NCI-H2196 (cell line): Measurements from ENCODE around the gene RUNX3.

Experiments
- DNase-seq: peaks from one replicate; lab custom pipeline; 2025; ENCODE audit not compliant: unreplicated experiment; lab: John Stamatoyannopoulos, UW

The RUNX3 gene

DNA sequence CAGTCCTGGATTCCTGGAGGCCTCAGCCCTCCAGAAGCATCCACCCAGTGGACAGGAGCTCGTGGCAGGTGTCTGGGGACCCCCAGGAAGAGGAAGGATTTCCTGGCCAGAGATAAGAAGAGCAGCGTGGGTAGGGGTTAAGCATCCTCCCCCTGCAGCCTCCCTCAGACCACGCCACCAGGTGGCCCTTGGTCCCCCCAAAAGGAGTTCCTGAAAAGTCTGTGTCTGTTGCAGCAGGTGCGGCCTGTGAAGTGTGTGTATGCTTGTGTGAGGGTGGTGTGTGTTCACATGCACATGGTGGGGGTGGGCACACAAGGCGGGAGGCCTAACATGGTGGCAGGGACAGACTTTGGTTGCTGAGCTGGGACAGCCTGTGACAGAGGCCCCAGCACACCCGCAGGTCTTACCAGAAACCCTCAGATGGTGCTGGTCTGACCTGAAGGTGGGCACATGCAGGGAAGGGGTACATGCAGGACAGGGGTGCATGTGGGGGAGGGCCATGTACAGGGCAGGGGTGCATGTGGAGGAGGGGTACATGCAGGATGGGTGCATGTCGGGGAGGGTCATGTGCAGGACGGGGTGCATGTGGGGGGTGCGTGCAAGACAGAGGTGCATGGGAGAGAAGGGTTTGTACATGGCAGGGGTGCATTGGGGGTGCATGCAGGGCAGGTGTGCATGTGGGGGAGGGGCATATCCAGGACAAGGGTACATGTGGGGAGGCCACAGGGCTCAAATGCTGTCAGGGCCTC is 18.2 kb upstream of the RUNX3 start:
- no peak for DNase-seq

- no peak for DNase-seq
Observed at GRCh38 chr1:24946861-24947658, 17.0 kb upstream of the RUNX3 start.

DNA sequence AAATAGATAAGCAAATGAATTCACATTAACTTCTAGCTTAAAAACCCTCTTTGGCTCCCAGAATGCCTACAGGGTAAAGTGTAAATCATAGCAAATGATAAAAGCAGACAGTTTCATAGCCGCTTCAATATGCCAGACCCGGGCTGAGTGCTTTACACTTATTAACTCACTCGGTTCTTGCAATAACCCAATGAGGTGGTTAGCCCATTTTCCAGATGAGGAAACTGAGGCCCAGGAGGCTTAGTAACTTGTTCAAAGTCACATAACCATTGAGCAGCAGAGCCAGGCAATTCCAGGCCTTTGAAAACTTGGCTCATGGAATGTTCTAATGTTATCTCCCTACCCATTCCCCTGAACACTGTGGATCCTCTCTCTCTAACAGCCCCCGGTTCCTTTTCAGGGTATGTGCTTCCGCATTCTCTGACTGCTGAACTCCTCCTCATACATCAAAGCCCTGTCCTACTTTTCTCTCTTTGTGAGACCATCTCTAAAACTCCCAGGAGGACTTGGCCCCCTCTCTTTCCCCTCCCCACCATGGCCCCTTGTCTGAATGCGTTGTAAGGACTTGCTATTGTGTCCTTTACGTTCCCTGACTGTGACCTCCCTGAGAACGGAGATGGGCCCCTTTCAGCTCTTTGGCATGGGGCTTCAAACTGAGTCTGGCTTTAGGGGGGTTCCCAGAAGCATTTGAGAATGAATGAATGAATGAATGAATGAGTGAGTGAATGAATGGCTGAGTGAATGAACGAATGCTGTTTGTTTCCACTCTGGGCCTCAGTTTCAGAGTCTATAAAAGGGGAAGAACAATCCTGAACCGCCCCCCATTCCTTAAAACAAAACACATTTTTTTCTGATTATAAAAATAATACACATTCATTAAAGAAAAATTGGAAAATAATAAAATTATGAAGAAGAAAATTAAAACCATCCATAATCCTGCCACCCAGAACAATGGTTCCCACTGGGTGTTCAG is 15.6 kb upstream of the RUNX3 start:
- DNase-seq: no peak

GRCh38 chr1:24944318-24944717 is 14.2 kb upstream of the RUNX3 start:
- no peak for DNase-seq

DNA sequence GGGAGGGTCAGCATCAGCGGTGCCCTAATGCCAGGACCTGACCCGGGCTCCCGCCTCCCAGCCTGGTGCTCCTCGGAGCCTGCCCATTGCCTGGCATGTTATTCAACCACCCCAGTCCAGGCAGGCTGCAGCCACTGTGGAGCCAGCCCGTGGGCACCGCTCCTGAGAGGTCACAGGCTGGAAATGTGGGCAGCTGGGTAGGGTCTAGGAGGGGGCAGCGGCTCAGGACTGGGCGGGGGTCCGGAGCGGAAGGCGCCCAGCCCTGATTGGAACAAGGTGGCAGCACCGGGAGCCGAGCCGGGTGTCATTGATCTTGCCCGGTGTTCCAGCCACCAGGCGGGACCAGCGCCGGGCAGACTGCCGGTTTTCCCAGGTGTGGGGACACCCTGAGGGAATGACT is 12.7 kb upstream of the RUNX3 start:
- DNase-seq: no peak

DNA sequence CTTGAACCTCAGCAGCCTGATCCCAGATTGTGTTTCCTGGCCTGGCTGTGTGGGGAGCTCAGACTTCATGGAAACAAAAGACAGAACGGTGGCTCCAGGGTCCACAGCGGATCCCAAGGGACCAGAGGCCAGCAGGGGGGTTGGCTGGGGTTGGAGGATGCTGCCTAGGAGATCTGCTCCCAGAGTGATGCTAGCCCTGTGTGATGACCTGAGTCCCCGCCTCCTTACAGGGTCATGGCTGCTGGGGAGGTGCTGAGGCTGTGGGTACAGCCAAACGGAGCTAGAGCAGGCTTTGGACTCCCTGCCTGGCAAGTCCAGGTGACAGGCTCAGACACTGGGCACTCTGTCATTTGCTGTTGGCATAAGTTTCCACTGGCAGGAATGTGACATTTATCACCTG is 11.5 kb upstream of the RUNX3 start:
- no peak for DNase-seq

DNA sequence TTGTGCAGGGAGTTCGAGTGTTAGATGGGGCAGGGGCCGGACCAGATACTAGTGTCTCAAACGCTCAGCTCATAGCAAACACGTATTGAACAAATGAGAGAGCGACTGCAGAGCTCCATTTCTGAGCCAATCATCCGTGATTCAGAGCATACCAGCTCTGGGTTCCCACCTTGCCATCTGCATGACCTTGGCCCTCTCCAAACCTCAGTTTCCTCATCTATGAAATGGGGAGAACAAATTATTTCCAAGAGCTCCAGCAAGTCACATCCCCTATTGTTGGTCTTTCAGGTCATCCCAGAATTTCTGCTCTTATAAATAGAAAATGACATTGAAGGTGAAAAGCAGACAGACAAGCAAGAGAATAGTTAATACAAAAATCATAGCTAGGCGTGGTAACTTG is 10.2 kb upstream of the RUNX3 start:
- no peak for DNase-seq

DNA sequence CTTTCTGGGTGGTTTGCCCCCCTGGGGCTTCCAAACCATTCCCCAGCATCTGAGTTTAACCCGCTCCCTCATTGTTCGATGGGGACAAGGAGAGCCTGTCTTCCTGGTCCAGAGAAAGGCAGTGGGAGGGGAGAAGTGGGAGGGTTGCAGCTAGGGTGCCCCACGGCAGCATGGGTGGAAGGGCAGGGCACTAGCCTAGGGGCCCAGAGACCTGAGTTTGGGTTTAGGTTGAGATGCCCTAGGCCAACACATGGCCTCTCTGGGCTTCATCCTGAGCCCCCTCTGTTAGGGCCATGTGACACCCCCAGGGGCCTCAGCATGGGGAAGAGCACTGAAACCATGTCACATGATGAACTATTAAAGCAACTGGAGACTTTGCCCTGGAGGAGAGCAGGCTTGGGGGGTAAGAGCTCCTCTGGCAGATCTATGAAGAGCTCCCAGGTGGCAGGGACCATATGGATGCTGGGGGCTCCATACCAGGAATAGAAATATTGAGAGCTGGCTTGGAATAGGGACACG is 9.7 kb upstream of the RUNX3 start:
- DNase-seq: no peak

DNA sequence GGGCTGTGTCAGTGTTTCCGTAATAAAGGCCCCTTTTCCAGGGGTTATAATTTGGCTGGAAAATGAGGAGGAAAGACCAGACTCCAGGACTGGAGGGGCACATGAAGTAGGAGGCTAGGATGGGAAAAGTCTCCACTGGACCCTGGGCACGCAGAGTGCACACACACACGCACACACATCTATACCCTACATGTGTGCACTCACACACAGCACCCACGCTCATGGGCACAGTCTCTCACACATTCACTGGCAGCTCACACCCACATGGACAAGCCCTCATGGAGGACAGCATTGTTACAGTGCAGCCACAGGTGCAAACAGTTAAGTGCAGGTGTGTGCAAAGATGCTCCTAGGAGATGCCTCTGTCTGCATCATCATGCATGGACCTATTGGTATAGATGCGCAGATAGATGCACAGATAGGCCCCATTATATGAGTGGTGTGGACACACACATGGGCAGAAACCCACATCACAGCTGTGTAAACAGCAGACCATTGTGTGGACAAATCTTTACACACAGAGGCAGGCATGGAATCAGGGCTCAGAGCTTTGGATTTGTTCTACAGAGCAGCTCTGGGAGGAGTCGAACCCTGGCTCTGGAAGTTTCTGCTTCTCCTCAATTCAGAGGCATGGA is 9.1 kb upstream of the RUNX3 start:
- DNase-seq: peak; percentile 5

DNA sequence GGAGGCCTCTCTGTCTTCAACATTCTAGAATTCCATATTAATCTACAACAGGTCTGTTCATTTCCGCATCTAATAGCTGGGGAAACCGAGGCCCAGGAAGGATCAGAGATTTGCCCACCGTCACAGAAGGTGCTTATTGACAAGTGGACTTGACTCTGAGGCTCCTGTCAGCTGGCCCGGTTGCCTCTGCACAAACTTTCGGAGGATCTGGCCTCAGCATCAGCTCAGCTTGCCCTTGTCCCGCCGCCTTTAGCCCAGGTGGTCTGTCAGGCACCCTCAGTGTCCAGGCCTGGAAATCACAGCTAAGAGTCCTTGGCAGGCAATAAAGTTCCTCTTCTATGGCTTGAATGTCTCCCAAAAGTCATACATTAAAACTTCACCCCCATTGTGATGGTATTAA is 8.2 kb upstream of the RUNX3 start:
- no peak for DNase-seq

DNA sequence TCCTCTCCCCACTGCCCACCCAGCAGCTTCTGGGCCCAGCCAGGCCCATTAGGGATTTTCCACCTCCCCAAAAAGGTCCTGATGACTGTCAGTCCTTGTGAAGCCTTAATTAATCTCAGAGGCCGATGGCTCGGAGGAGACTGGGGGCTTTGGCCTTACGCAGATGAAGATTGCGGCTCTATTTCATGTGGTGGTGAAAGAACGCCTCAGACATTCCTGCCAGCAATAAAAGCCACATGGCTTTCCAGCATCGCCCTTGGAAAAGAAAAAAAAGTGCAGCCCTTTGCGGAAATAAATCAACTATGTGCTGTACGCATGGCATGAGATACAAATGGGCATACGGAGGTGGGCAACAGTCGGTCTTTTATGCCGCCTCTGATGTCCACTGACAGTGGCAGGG is 6.6 kb upstream of the RUNX3 start:
- DNase-seq: no peak

GRCh38 chr1:24935615-24936484 is 5.8 kb upstream of the RUNX3 start:
- no peak for DNase-seq

GRCh38 chr1:24935196-24935526 is 5.1 kb upstream of the RUNX3 start:
- no peak for DNase-seq

DNA sequence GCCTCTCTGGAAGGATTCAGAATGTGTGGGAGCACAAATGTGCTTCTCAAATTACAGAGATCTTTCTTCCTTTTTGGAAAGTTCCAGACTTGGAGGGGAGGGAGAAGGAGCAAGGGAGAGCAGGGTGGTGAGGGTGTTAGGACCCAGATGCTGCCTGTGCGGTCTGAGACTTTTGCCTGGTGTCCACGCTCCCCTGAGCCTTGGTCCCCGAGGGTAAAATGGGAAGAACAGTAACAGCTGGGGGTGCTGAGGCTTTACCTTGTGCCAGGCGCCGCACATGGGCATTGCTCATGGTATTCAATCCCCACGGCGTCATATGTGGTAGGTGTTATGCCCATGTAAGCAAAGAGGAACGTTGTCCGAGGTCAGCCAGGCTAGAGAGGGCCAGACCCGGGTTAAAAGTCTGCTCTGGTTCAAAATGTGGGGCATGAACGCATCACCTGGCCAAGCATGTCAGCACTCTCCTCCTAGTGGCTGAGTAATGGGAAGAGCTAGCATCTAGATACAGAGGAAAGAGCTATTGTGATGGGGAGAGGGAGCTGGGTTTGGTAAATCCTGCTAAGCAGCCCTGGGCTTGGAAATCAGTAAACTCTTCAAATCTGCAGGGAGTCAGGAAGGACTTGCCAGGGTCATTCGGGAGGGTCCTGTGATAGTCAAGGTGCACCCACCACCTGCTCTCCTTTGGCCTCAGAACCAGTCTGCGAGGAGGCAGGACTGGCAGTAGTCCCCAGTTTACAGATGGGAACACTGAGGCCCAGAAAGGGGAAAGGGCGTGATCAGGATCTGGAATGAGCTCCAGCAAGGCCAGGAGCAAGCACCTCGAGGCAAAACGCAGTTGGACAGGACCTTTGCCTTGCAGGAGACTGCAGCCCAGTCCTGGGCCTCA is 4.5 kb upstream of the RUNX3 start:
- DNase-seq: no peak

DNA sequence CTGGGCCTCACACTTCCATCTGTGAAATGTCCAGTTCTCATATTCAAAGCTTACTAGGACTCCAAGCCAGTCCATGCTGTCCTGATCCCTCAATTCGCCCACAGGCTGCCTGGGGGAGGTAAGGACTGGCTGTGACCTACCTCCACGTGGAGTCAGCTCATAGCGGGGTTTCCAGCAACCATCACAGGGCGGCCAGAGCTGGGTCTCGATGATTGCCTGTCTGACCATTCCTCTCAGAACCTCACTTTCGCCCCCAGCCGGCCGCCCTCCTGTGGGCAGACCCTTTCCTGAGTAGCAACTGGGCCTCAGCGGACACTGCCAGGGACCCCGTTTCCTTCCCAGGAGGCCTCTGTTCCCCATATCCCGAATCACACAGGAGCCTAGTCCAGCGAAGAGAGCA is 3.4 kb upstream of the RUNX3 start:
- no peak for DNase-seq

- DNase-seq: no peak
Observed at GRCh38 chr1:24932725-24933294, 2.7 kb upstream of the RUNX3 start.

- DNase-seq: no peak
Observed at GRCh38 chr1:24932284-24932683, 2.2 kb upstream of the RUNX3 start.

- no peak for DNase-seq
Observed at GRCh38 chr1:24931468-24932231, 1.6 kb upstream of the RUNX3 start.
